HG02885 (cell line): ENCODE results near the gene PEX14.

Experiments used
- ATAC-seq: cut with Tn5 transposase; IDR thresholded peaks from one replicate; pipeline ENCODE4 v1.9.1; 2021; ENCODE audit warnings: mild to moderate bottlenecking; ENCODE audit not compliant: unreplicated experiment, poor library complexity

The PEX14 gene

DNA sequence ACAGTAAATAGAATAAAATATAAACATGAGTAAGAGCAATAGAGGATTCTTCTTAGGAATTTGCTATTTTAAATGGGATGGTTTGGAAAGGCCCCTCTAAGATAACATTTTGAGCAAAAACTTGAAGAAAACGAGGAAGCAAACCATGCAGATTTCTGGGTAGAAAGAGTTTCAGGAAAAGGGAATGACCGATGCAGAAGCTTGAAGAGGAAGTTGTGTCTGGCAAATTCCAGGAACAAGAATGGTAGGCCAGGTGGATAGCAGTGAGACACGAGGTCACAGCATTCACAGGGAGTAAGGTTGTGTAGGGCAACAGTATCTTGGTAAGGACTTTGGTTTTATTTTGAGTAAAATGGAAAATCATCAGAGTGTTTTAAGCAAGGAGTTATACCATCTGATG is 108.9 kb downstream of the PEX14 start:
- ATAC-seq = no peak

DNA sequence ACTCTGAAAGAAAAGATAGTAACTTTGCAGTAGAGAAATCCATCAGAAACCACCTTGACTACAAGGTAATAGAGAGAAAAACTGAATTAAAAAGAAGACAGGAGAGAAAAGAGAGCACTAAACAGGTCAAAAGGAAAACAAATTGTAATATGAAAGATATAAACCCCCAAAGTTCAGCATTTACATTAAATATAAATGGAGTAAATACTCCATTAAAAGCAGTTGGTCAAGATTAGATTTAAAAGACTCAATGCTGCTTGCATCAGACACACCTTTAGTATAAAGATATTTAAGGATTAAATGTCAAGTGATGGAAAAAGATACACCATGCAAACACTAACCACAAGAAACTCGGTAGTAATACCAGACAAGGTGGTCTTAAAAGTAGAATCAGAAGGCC is 110.5 kb downstream of the PEX14 start:
- no peak for ATAC-seq

DNA sequence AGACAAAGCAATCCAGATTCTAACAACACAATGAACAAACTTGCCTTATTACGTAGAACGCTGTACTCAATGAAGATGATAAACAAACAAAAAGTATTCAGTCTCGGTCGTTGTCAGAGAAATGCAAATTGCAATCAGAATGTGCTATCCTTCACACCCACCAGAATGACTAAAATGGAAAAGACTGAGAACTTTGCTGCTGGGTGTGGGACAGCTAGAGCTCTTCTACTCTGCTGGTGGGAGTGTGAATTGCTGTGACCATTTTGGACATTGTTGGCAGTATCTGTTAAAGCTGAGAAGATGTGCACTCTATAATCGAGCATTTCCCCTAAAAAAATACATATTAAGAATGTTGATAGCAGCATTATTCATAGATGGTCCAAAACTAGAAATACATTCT is 111.4 kb downstream of the PEX14 start:
- ATAC-seq = no peak

DNA sequence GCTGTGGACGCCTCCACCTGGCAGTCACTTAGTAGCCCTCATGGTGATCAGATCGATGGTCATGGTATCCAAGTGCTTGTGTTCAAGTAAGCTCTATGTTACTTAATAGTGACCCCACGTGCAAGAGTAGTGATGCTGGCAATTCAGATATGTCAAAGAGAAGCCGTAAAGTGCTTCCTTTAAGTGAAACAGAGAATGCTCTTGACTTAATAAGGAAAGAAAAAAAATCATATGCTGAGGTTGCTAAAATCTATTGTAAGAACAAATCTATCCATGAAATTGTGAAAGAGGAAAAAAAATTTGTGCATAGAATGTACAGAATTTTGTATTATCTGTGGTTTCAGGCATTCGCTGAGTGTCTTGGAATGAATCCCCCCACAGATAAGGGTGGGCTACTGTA is 113.9 kb downstream of the PEX14 start:
- ATAC-seq = no peak

DNA sequence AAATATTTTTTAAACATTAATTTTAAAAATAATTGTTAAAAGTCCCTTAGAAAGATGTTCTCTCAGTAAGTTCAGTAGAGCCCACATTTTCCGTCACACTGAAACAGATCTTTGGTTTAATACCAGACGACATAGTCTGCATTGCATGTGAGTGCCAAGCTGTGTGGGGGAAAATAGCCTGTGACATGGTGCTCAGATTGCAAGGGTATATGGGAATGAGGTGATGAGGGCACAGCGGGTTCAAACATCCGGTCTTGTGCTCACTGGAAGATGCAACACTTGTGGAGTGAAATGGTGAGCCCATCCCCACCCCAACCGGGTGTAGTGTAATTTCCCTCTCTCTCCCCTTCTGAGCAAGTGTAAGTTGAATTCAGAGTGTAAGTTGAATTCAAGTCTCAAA is 114.3 kb downstream of the PEX14 start:
- no peak for ATAC-seq

DNA sequence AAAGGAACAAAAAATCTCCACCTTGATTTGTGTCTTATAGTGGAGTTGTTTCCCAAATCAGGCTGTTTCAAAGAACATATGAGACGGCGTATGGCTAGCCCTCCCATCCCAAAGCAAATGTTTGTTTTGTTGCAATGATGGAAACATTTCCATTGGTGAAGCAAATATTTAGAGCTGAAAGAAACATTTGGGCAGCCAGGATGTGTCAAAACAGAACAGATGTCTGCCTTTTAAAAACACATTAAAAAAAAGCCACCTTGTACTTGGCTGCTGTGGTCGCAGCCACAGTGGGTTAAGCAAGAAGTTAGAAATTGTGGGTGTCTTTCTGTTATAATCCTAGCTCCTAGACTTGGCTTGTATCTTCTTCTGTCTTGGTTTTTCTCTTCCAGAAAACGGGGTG is 116.3 kb downstream of the PEX14 start:
- ATAC-seq = no peak

DNA sequence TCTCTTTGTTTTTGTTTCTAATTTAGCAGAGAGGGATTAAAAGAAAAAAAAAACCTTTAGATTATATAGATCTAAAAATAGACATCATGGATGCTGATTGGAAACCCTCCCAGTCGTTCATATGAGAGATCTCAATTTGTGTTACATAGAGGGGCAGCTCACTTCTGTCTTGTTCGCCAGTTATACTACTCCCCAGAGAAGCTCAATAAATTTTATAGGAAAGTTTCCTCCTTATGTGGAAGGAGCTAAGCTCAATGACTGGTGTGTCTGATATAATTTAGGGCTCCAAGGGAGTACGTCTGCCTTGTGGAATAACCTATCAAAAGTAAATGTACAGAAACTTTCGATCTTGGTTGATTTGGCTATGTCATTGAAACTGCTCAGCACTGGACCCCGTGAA is 117.6 kb downstream of the PEX14 start:
- no peak for ATAC-seq

DNA sequence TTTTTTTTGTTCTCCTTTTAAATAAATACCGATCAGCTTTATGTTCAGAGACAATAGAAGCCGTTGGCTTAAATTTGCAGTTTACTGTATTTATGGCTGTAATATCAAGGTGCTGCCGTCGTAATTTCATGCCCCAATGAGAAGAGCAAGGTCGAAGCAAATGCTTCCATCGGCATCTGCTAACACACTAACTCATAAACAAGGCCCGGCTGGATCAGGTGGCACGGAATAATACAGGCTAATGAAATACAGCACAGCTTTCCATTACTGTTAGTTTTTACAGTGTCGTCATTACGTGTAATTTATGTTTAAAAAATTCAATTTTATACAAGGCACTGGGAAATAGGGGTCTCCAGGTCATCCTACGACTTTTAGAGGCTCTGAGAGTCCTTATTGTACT is 119.0 kb downstream of the PEX14 start:
- ATAC-seq = no peak

DNA sequence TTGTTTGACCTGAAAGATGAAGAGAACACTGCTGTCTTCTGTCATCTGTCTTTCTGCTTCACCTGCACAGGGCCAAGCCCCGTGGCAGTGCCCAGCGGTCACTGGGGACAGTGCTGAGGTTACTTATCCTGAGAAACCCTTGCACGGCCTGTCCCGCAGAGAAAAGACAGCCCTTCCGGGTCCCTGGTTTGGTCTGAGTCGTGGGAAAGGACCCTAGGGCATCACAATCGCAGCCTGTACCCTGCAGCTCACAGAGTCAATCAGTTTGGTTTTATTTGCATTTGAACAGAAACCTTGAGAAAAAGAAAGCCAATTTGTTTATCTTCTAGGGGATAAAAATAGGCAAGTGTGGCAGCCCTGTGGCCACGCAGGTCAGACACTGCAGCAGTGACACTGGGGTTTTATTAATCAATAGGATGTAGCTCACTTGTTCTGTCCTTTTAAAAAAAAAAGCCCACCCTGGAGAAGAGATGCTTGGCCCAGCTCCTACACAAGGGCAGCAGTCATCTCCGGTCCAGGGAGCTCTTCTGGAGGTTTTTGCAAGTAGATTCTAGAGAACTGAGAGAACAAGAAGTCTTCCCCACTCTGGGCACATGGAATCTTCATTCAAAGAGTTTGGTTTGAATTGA is 120.0 kb downstream of the PEX14 start:
- ATAC-seq = no peak

DNA sequence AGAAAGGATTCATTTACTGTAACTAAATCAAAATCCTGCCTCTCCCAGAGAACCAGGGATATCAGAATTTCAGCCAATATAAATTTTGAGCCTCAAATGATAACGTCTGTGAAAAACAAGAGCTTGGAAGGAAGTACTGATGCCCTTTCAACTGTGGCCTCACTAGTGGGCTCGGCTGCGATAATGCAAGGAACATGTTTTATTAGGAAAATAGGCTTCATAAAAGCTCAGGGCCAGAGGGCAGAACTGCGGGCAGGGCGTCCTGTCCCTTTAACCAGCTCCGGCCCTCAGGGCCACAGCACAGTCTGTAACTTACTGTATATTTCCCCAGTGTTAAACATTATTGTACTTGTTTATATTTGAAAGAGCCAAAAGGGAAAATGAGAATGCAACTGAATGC is 122.0 kb downstream of the PEX14 start:
- ATAC-seq = no peak

DNA sequence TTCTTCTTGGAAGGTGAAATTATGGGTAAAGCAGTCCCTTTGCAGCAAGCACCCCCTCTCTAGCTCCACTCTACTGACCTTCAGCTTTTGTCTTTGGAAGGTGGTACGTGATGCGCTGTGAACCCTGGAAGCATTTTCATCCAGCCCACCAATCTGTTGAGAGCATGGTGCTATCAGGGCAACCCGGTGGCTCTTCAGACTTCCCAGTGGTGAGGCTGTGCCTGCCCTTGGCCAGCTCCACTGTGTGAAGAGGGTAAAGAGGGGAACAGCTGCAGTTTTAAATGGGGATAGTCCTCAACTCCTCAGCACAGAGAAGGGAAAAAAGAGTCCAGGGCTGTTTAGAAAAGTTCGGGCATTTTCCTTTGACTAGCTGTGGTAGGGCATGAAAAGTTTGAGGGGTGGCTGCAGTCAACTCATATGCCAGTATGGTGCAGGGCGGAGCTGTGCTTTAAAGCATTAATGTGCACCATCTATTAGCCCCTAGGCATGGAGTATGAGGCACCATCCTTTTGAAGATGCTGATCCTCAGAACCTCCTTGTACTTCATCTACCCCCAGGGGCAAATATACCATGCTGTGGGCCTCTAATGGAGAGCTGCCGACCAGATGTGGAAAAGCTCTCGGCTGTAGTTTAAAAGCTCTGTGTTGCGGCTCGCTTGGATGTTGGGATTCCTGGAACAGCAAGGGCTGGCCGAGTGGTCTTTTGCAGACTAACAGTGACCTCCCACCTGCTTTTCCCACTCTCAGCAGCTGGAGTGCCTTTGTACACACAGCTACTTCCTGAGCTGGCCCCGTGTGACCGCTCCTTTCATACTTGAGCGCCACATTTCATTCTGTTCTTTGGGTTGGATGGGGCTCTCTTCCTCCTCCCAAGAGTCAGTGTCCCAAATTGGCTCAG is 123.0 kb downstream of the PEX14 start:
- ATAC-seq = no peak

DNA sequence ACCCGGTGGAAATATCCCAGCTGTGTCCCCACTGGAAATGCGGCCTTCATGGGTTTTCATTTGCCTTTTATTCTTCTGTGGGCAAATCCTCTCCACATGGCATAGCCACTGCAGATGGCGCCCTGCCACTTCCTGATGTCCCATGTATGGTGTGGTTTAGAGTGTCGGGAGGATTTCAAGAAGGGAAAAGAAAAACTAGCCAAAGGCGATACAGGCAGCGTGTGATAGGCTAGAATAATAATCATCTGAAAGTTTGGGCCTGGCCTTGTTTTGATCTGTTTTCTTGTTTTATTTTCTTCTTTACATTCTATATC is 123.6 kb downstream of the PEX14 start:
- no peak for ATAC-seq

DNA sequence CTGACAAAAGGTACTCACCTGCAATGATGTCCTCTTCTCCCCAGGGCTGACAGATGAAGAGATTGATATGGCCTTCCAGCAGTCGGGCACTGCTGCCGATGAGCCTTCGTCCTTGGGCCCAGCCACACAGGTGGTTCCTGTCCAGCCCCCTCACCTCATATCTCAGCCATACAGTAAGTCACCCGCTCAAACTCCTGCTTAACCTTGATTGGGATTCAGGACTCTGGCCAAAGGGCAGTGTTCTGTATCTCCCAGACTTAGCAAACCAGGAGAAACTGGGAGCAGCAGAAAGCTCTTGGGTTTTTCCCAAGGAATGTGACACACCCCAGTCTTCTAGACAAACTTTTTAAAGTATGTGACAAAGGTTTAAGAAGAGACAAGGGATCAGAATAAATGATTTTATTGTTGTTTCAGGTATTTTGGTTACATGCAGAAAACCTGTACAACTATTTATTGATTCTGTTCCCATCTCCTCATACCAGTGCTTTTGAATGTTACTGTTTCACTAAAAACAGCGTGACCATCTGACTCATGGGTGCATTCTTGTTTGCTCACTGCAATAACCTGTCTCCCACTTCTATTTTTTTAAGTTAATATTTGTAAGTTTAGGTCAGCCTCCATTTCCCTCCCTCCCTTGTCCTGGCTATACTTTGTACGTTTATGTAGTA is 124.6 kb downstream of the PEX14 start:
- ATAC-seq = no peak

DNA sequence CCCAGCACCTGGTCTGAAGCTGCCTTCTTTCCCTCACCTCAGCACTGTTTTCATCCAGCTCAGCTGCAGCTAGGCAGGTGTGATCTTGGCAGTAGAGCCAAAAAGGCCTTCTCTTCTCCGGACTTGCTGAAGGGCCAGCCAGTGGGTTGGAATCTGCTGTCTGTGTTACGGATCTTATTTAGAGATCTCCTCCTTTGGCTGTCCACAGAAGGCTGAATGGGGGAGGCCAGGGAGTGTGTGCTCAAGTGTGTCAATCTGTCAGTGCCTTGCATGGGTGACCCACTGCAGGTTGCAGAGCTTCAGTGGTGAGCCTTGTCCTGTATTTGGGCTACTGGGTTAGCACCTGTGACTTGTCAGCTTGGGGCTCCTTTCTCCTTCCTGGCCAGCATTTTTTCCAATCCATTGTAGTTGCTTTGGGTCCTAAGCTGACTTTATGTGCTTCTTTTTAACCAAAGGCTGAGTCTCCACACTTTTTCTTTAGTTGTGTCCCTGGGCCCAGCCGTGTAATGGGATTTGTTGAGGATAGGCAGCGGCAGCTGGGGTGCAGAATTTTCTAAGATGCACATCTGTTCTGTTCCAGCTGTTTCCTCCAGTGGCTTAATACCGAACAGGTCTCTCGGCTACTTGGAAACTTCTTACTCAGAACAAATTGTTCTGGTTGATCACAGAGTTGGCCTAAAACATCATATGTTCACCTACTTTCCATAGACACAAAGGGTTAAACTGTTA is 126.8 kb downstream of the PEX14 start:
- ATAC-seq = no peak

DNA sequence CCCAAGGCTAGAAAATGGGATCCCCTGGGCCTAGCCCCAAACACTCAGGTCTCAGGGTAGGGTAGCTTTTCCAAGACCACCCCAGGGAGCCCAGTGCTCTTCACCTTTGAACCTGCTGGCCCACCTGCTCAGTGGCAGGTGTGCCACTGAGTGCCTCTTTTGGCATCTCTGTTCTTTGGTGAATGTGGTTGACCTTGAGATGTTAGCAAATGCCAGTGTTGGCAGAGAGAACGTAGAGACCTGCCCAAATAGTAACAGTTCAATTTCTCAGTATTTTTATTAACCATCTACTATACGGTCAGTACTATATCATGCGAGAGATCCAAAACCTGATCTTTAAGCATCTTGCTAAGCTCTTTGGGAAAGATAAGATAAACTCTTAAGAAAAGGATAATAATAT is 128.2 kb downstream of the PEX14 start:
- no peak for ATAC-seq

DNA sequence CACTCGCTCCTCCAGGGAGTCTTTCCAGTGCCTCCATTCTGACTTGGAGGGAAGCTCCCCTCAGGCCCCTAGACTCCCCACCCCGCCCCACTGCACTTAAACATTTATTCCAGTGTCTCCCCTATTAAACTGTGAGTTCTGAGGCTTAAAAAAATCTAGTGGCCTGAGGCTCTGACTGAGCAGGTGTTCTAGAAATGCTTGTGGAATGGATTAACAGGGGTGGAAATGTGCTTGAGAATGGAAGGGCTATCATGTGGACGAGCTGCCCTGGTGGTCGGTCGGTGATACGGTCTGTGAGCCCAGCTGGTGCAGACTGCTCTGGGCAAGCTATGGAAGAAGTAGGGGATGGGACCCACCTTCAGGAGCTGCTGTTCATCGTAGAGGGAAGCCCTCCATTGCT is 130.2 kb downstream of the PEX14 start:
- no peak for ATAC-seq

DNA sequence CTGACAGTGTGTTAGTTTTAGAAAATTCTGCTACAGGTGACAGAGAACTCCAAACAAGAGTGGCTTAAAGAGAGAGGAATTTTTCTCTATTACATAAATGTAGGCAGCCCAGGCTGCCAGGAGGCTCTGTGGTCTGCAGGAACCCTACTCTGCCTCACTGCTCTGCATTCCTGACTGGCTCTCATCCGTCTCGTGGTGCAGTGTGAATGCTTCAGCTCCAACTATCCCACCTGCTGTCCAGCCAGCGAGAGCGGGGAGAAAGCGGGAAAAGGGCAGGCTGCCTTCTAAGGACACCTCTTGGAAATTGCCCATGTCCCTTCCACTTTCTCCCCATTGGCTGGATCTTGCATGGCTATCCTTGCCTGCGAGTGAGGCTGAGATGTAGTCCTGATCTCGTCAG is 131.3 kb downstream of the PEX14 start:
- no peak for ATAC-seq

DNA sequence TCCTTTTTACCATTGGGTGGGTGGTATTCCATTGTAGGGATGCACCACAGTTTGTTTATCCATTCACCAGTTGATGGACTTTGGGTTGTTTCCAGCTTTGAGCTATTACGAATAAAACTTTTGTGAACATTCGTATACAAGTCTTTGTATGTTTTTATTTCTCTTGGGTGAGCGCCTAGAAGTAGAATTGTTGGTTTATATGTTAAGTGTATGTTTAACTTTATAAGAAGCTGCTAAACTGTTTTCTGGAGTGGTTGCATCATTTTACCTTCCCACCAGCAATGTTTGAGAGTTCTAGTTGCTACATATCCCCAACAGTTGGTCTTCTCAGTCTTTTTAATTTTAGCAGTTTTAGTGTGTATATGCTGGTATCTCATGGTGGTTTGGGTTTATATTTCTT is 132.5 kb downstream of the PEX14 start:
- no peak for ATAC-seq

DNA sequence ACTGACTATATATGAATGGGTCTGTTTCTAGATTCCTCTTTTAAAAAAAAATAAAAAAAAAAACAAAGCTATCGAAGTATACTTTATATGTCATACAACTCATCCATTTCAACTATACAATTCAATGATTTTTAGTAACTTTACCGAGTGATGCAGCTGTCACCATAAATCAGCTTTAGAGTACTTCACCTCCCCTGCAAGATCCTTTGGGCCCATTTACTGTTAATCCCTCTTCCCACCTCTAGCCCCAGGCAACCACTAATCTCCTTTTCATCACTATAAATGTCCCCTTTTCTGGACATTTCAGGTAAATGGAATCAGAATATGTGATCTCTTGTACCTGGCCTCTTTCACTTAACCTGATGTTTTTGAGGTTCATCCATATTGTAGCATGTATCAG is 133.9 kb downstream of the PEX14 start:
- no peak for ATAC-seq

DNA sequence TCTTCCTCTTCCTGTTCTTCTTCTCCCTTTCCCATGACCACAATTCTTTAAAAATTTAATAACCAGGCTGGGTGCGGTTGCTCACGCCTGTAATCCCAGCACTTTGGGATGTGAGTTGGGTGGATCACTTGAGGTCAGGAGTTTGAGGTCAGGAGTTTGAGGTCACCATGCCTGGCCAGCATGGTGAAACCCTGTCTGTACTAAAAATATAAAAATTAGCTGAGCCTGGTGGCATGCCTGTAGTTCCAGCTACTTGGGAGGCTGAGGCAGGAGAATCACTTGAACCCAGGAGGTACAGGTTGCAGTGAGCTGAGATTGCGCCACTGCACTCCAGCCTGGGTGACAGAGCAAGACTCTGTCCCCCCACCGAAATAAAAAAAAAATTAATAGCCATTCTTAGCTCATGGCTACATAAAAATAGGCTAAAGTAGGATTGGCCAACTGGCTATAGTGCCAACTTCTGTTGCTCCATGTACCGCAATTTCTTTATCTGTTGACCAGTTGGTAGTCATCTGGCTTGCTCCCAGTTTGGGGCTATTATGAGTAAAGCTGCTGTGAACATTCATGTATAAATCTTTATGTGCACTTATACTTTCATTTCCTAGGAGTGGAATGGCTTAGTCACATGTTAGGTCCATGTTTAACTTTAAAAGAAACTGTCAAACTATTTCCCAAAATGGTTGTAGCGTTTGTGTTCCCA is 136.3 kb downstream of the PEX14 start:
- no peak for ATAC-seq
